Suppressor macrophage (primary cell): ENCODE data around the gene ZBED6.
"Not testable (repeated sequence)": the region's sequence is repeated elsewhere in the genome, so short reads cannot be mapped to it uniquely, and the experiment has no call there.

Experiments
- DNase-seq, 4 experiments: peaks; one replicate each; pipeline ENCODE4 v3.0.0-alpha.2; 2020 to 2022
- total RNA-seq, 17 experiments: gene quantifications; one replicate each; lab custom pipeline; 2026; ENCODE audit warnings: mixed read lengths in 6 of 17, inconsistent platforms in 3 of 17; lab: John Stamatoyannopoulos, UW

Gene ZBED6
- 0.50 to 2.6 (median 1.0) reads per million in 17 experiments for total RNA-seq

DNA sequence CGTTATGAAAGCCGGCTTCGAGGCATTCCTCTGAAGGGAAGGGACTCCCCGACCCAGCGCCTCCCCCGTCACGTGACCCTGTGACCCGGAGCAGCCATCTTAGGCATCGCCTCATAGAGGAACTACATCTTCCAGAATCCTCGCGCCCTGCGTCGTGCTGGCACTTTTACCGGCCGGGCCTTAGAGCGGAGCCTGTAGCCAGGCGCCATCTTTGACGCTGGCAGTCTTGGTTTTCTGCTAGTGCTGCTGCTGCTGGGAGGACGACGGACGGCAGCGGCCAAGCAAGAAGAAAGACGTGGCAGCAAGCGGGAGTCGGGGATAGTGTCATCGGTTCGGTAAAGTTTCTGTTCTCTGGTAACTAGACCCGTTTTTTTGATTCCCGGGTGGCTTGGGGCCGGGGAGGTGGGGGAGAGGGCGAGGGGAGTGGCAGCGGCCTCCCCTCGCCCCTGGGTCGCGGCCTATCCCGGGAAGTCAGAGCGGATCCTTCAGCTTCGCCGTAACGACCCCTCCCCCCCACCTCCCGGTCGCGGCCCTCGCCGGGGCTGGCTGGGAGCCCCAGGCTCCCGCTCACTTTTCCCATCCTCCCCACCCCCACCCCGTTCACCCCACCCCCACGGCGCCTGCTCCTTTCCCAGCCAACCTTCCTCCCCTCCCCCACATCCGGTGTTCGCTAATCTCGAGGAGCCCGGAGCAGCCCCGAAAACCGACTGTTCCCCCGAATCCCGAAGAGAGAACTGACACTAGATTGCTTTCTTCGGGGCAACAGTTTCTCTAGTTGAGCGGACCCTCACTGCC, at the start of gene ZBED6, which contains the start of gene ZC3H11A:
Gene ZBED6 (plus strand): TSS at position 183 of the 795 bp plus-strand sequence. CDS start 1,900 bp downstream, outside the sequence.
Gene ZC3H11A (plus strand): TSS at position 183 of the 795 bp plus-strand sequence. CDS start 21,448 bp downstream, outside the sequence.
- DNase-seq, result peak; percentile 99 to 100 (median 100)

GRCh38 chr1:203746281-203746680, 49.1 kb upstream of the ZBED6 start:
- DNase-seq, result no peak

DNA sequence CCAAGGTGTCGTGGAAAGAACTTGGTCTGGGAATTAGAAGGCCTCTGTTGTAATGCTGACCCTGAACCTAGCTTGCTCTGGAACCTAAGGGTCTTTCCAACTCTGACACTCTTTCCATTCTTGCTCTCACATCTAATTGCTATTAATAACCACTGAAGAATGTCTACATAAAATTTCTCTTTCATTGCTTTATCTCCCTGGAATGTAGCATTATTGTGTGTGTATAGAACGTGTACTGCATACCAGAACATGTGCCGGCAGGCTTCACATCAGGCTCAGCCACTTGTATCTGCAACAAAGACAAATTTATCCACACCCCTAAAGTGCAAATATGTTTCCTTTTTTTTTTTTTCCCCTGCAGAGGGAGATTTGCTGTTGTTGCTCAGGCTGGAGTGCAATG, 44.4 kb upstream of the ZBED6 start:
- DNase-seq, result no peak

GRCh38 chr1:203751618-203752361, 43.6 kb upstream of the ZBED6 start:
- DNase-seq, result not testable (repeated sequence)

DNA sequence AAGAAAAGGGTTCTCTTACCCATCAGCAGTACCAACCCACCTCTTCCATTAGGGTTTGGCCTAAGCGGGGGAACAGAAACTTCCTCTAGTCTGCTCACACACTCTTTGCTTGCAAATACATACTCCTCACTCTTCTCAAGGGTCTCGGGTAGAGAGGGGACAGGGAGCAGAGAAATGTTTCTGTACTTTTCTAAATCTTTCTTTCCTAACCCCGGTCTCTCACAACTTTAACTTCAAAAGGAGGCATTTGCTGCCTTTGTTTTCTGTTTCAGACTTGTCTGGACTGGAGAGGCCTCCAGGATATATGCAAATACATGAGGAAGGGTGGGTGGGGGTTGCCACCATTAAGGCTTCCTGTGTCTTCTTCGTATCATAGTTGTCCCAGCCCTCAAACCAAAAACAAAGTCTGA, 41.0 kb upstream of the ZBED6 start:
- peak in 1 of 4 experiments; percentile 15 for DNase-seq

DNA sequence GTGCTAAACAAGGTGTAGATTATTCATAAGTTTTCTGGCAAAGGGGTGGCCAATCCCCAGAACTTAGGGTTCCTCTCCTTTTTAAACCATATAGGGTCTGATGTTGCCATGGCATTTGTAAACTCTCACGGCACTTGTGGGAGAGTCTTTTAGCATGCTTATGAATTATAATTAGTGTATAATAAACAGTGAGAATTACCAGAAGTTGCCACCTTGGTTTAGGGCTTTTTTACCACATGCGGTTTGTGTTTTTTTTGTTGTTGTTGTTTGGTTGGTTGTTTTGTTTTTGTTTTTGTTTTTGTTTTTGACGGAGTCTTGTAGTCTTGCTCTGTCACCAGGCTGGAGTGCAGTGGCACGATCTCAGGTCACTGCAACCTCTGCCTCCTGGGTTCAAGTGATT, 39.4 kb upstream of the ZBED6 start:
- DNase-seq, result no peak

DNA sequence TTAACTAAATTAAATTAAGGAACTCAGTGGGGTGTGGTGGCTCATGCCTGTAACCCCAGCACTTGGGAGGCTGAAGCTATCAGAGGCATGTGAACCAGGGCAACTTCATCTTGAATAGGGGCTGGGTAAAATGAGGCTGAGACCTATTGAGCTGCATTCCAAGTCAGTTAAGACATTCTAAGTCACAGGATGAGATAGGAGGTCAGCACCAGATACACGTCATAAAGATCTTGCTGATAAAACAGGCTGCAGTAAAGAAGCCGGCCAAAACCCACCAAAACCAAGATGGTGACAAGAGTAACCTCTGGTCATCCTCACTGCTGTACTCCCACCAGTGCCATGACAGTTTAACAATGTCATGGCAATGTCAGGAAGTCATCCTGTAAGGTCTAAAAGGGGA, 36.7 kb upstream of the ZBED6 start:
- DNase-seq, result not testable (repeated sequence)

DNA sequence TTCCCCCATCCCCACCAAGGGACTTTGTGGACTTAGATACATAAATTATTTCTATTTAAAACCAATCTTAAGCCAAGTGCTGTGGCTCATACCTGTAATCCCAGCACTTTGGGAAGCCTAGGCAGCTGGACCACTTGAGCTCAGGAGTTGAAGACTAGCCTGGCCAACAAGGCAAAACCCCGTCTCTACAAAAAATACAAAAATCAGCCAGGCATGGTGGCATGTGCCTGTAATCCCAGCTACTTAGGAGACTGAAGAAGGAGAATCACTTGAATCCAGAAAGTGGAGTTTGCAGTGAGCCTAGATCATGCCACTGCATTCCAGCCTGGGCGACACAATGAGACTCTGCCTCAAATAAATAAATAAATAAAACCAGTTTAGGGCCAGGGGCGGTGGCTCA, 34.9 kb upstream of the ZBED6 start:
- DNase-seq, result no peak

- DNase-seq, result not testable (repeated sequence)
Observed at GRCh38 chr1:203761958-203762357, 33.5 kb upstream of the ZBED6 start.

- DNase-seq, result no peak
Observed at GRCh38 chr1:203763505-203763904, 31.9 kb upstream of the ZBED6 start.

DNA sequence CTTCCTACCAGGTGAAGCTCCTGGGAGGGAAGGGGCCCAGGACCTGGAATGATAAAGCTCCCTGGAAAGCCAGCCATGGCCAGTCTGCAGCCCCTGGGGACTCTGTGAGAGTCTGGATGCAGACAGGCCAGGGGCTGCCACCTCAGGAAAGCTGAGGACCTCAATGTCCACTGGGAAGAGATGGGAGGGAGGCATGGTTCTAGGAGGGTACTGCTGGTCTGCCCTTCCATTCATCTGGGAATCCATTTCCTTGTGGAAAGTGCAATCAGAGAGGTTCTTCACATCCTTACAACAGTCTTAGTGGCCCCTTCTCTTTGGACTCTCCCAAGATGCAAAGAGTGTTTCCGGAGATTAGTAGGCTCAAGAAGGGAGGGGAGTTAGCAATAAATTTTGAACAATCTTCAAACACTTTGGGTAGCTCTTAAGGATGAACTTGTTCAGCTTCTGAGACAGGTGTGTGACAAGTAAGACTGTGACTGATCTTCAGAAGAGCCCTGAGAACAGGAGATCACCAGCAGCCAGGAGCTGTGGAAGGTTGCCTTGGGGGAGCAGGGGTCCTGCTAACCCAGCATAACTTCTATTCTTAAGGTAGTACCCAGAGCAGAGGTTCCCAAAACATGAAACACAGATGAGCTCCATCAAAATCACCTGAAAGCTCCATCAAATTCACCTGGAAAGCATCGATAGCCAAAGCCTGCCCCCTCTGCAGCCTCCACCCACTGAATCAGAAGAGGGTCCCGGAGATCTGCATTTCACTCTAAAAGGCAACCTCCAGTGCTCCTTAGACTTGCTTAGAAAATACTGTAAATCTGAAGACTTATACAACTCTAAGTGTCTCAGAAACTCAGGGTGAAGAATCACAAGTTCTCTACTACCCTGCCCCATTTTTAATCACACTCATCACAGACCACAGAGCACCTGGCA, 31.1 kb upstream of the ZBED6 start:
- DNase-seq, result no peak

DNA sequence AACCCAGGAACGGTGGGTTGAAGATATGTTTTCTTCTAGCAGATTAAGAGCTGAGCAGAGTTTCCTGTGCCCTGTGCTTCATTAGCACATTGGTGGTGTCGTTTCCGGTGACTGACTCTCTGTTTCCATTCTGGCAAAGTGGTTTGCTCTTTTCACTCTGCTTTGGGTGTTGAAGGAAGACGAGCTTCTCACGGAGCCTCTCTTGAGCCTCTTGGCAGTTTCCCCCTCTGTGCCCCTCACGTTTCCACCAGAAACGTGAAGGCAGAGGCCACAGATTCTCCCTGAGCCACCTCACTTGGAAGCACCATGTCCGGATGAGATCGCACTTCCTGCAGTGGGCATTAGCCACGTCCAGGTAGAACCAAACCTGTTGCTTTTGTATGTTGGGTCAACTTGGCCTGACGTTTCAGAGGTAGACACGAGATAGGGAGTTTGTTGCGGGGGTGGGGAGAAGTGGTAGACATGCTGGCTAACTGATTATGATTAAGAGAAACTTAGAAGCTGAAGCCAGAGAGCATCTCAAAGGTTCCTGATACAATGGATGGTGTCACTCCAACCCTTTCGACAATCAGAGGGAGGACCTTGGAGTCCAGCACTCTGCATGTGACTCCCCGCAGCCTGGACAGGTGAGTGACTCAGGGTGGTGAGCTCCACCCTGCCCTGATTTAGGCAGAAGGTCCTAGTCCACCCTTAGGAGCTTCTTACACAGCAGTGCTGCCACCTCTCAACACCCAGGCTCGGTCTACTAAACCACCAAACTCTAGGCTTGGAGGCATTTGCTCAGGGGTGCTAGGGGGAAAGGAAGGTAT, 30.2 kb upstream of the ZBED6 start, which contains the start of gene LAX1:
Gene LAX1 (plus strand): TSS at position 155 of the 809 bp plus-strand sequence. CDS start 383 bp downstream, at position 538.
- peak in 1 of 4 experiments; percentile 5 for DNase-seq

- DNase-seq, result no peak
Observed at GRCh38 chr1:203768256-203768655, 27.2 kb upstream of the ZBED6 start.

GRCh38 chr1:203769505-203770343, 25.7 kb upstream of the ZBED6 start:
- peak; percentile 92 to 97 (median 93) for DNase-seq

- DNase-seq, result no peak
Observed at GRCh38 chr1:203771901-203772301, 23.5 kb upstream of the ZBED6 start.

GRCh38 chr1:203772836-203773235, 22.6 kb upstream of the ZBED6 start:
- no peak for DNase-seq

DNA sequence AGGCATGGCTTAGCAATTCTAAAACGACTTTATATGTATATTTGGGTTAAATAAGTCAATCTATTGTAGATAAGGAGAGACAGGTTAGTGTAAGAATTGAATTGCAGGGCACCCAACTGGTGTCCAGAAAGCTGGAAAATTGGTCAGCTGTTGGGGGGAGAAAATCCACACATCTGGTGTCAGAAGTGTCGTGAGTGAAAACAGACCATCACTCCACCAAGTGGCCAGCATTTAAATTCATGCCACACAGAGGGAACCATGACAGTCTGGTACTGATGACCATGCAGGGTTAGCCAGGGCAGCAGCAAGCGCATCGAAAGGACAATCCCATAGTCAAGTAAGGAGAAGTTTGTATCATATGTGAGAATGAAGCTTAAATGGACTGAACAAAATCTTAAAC, 18.8 kb upstream of the ZBED6 start:
- DNase-seq, result peak in 3 of 4 experiments; percentile 10 to 23 (median 13)

GRCh38 chr1:203777596-203777995, 17.8 kb upstream of the ZBED6 start:
- DNase-seq, result no peak

DNA sequence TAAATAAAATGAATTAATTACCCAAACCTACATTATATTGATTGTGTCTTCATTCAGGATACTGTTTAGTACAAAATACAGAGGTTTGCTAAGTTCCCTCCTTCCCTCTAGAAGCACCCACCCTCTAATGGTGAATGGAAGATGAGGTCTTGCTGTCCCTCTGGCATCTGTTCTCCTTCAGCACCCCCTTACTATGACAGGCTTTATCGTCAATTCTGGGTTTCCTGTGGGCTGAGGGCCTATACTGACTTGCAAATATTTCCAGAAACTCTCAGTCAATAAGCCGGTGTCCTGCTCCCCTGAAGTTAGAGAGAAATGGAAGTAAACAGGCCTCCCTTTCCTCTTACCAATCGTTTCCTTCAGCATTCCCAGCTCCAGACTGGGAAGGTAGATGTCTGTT, 17.3 kb upstream of the ZBED6 start:
- no peak for DNase-seq

GRCh38 chr1:203778789-203779188, 16.6 kb upstream of the ZBED6 start:
- no peak for DNase-seq
